HG02678 (cell line): Measurements from ENCODE around the gene KIR2DL1.
"Not testable (repeated sequence)": the region's sequence is repeated elsewhere in the genome, so short reads cannot be mapped to it uniquely, and the experiment has no call there.

Experiments
- ATAC-seq: cut with Tn5 transposase; IDR thresholded peaks from one replicate; pipeline ENCODE4 v1.9.1; 2021; ENCODE audit warnings: mild to moderate bottlenecking, moderate library complexity; ENCODE audit not compliant: unreplicated experiment

KIR2DL1 gene

GRCh38 chr19:54769646-54770045 lies at the start of gene KIR2DL1:
TSS of gene KIR2DL1 (plus strand) at chr19:54769793. CDS start at chr19:54769851, 58 bp downstream.
- ATAC-seq, result not testable (repeated sequence)

- ATAC-seq, result no peak
Measured at GRCh38 chr19:54724142-54724541, 45.5 kb upstream of the KIR2DL1 start, which contains the start of gene KIR3DL3. TSS of gene KIR3DL3 (plus strand) at chr19:54724442. CDS start at chr19:54724497, 55 bp downstream.

- ATAC-seq, result no peak
Measured at GRCh38 chr19:54724644-54725043, 44.9 kb upstream of the KIR2DL1 start.

- no peak for ATAC-seq
Measured at GRCh38 chr19:54725321-54725720, 44.3 kb upstream of the KIR2DL1 start.

- no peak for ATAC-seq
Measured at GRCh38 chr19:54727562-54727961, 42.0 kb upstream of the KIR2DL1 start.

- no peak for ATAC-seq
Measured at GRCh38 chr19:54728167-54728566, 41.4 kb upstream of the KIR2DL1 start.

- no peak for ATAC-seq
Measured at GRCh38 chr19:54729416-54730188, 40.0 kb upstream of the KIR2DL1 start.

- no peak for ATAC-seq
Measured at GRCh38 chr19:54731191-54731590, 38.4 kb upstream of the KIR2DL1 start.

- ATAC-seq, result not testable (repeated sequence)
Measured at GRCh38 chr19:54738306-54738705, 31.3 kb upstream of the KIR2DL1 start, which contains the start of gene KIR2DL3. TSS of gene KIR2DL3 (plus strand) at chr19:54738513. CDS start at chr19:54738546, 33 bp downstream.

GRCh38 chr19:54738715-54739114 lies 30.9 kb upstream of the KIR2DL1 start:
- ATAC-seq, result no peak

- ATAC-seq, result no peak
Measured at GRCh38 chr19:54739587-54740497, 29.8 kb upstream of the KIR2DL1 start.

- not testable (repeated sequence) for ATAC-seq
Measured at GRCh38 chr19:54741950-54742349, 27.6 kb upstream of the KIR2DL1 start.

GRCh38 chr19:54744080-54744479 lies 25.5 kb upstream of the KIR2DL1 start:
- ATAC-seq, result not testable (repeated sequence)

GRCh38 chr19:54747614-54748322 lies 21.8 kb upstream of the KIR2DL1 start:
- ATAC-seq, result not testable (repeated sequence)

GRCh38 chr19:54750276-54750675 lies 19.3 kb upstream of the KIR2DL1 start:
- ATAC-seq, result not testable (repeated sequence)

- ATAC-seq, result not testable (repeated sequence)
Measured at GRCh38 chr19:54756204-54757110, 13.1 kb upstream of the KIR2DL1 start.

- ATAC-seq, result not testable (repeated sequence)
Measured at GRCh38 chr19:54758577-54758976, 11.0 kb upstream of the KIR2DL1 start.

- not testable (repeated sequence) for ATAC-seq
Measured at GRCh38 chr19:54764219-54764618, 5.4 kb upstream of the KIR2DL1 start.

GRCh38 chr19:54766464-54766863 lies 3.1 kb upstream of the KIR2DL1 start:
- not testable (repeated sequence) for ATAC-seq

GRCh38 chr19:54770511-54770910 lies 918 bp downstream of the KIR2DL1 start:
- ATAC-seq, result not testable (repeated sequence)
